KBM-7 (cell line): ENCODE measurements around the gene FOXO1.

Experiments
- DNase-seq: peaks from one replicate; pipeline ENCODE4 v3.0.0-alpha.2; 2015
- in situ Hi-C: fragments of 300-500 bp; cut with MboI; formaldehyde crosslinking; loops from 2 replicates; pipeline ENCODE4 v1.14.3; 2020; ENCODE audit warnings: low sequenced_read_pairs, low pct_unique_long_range_greater_than_20kb, mixed read lengths

Gene FOXO1

DNA sequence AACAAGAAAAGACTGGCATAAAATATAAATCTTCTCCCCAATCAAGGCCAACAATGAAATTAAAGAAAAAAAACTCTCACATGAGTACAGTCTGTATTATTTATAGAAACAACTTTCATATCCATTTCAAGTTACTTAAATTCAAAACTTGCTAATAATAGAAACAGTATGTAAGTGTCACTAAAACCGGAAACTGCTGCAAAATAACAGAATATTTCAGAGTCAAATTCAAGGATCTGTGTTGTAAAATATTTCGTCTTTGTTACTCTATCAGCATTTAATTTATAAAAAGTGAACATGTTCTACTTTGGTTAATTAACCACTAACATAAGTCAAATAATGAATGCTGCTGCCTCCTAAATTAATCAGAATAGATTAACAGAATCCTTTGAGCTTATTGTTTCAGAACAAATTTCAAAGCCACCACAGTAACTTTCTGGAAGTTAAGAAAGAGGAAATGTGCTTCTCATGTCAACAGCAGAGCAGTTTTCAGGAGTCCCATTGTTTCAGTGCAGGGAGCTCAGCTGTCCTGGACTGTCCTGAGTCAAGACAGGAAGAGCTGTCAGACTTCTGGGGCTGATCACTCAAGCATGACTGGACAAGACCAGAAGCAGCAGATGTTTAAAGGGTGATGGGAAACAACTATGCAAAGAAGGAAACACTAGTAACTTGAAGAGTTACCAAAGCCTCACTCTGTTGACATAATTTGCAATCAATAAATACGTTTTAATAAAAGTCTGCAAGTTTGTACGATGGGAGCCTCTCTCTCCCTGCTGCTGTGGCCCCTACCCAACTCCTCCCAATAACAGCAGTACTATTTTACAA, 76.9 kb downstream of the FOXO1 start:
- in situ Hi-C loops: no loop called here
- peak; percentile 92 for DNase-seq

DNA sequence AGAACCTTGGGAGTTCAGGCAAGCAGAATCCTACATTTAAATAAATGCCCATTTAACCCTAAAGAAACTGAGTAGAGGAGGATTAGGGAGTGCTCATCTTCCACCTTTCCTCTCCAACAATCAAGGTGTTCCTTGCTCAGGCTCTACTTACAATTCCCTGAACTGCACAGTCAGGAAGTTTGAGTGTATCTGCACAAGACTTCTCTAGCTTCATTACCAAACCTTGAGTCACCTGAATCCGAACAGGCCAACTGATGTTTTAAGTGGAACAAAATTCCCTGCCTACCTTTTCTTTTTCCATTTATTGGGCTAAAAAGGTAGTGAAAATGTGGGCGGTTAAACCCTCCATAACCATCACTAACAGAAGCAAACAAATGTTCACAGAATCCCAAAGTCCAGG, 78.3 kb downstream of the FOXO1 start:
- in situ Hi-C loops: no loop called here
- no peak for DNase-seq

DNA sequence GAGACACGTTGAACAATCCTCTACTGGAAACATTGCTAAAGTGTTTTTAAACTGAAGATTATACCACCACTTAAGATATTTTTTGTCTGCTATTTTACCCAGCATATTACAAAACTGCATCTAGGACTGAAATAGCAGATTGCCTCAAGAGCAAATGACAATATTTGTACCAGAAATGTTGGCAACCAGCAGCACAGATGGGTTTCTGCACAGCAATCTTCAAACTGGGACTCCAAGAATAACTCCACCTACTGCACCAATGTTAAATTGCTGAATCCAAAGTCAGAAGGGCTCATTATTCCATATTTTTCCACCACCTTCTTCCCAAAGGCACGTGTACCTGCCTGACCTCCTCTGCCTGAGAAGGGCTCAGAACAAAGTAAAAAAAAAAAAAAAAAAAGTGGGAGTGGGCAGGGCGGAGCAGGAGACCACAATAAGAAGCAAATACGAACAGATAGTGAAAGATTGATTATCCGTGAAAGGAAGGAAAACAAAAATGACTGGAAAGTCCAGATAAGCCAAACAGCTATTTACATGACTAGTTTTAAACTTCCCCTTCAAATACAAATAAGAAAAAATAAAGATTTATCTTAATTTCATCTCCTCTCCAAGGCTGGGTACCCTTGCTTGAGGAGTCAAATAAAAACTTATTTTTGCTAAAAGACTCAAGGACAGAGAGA, 79.4 kb downstream of the FOXO1 start:
- in situ Hi-C loops: no loop called here
- no peak for DNase-seq

DNA sequence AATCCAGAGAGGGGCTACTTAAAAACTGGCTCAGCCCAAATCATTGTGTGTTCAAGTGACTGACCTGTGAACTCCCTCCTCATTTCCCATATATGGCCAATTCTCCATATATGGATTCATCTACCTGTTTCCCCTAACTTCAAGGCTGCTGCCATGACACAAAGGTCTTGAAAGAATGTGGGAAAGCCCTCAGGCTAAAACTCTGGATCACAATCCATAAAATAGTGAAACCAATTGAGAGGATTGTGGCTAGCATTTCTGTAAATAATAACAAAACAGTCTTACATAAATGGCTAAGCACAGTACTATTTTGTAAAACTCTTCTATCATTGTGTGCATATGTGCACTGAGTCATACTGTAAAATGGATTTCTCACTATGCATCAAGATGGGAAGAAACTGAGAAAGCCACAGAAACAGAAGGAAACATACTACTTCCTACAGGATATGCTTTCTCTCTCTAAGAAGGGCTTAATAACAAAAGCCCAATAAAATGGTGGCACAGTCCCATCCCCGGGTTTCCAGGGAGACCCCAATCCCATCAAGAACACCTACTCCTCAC, 80.5 kb downstream of the FOXO1 start:
- no peak for DNase-seq
- in situ Hi-C loops: no loop called here

DNA sequence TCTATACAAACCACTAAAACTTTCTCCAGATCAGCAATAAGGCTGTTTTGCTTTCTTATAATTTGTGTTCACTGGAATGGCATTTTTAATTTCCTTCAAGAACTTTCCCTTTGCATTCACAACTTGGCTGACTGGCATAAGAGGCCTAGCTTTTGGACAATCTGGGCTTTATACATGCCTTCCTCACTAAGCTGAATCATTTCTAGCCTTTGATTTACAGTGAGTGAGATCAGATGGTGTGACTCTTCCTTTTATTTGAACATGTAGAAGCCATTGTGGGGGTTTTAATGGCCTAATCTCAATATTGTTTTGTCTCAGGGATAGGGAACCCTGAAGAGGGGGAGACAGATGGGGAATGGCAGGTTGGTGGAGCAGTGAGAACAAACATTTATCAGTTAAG, 82.7 kb downstream of the FOXO1 start:
- in situ Hi-C loops: no loop called here
- DNase-seq: no peak

DNA sequence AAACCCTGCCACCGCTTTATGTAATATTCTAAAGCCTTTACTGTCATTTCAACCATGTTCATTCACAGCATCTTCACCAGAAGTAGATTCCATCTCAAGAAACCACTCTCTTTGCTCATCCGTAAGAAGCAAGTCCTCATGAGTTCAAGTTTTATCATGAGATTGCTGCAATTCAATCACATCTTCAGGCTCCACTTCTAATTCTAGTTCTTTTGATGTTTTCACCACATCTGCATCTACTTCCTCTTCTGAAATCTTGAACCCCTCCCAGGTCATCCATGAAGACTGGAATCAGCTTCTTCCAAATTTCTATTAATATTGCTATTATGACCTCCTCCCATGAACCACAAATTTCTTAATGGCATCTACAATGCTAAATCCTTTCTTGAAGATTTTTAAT, 83.9 kb downstream of the FOXO1 start:
- in situ Hi-C loops: no loop called here
- no peak for DNase-seq

DNA sequence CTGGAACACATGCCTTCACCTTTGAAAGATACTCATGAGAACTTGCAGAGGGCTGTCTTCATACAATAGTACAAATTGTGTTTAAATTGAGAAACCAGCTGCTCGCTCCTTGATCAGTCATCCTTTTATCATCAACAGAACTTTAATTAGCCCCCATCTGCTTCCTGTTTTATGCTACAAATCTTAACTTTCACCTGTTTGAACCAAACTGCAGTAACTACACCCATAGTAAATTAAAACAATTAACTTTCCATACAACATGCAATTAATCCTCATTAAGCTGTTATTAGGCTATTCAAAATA, 85.2 kb downstream of the FOXO1 start:
- no peak for DNase-seq
- in situ Hi-C loops: no loop called here

DNA sequence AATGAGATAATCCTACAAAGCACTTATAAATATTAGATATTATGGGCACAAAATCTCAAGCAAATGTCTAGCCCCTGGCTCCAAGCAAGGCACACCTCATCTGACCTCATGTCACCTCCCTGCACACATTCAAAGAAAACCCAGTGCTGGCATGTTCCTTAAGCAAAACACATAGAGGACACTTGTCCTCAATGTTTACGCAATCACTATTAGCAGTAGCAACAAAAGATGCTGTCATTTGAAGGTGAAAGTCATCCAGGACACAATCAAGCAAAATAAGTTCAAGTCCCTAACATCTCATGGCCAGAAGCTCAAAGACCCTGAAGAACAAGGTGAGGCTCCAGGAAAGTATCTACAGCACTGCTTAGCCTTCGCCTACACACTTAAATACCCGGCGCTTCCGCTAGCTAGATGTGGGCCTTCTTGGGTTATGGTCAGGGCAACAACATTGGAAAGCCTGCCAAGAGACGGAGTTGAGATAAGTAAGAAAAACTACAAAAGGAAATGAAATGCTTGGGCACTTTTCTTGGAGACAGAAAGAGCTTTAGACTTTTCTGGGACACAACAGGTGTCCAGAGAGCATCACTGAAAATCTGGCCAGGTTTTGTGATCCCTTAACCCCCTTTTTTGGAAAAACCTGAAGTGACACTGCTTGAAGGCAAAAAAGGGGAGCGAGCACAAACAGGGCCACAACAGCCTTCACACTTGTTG, 85.7 kb downstream of the FOXO1 start:
- DNase-seq: no peak
- in situ Hi-C loops: no loop called here

DNA sequence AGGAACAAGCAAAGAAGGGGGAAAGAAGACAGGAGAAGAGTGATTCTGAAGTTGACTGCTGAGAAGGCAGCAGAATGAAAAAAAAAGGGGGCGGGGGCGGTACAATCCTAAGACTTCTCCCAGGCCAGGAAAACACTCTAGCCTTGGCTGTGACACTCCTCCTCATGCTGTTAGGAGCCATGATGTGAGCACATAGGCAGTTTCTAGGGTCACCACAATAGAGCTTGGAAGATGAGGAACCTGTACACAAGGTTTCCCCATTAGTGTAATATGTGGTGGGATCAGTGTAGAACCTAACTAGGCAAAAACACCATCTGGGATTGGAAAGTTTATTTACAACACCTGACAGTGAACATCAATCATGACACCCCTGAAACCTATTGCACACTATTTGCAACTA, 86.9 kb downstream of the FOXO1 start:
- in situ Hi-C loops: no loop called here
- no peak for DNase-seq

DNA sequence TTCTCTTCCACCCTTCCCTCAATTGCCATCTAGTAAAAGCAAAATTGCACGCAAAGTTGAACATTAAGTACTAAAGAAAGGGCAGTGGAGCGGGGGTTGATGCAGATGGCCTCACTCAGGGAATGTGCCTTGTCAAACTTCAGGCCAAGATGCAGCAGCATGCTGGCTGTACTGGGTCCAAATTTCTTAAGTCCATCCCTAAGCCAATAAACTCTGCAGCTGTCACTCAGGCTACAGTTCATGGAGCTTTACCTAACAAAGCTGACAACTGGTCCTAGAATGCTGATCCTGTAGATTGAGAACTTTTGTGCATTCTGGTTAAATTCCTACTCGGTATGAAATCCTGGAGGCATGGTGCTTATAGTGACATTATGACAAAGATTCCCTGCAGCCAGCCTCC, 88.4 kb downstream of the FOXO1 start:
- in situ Hi-C loops: no loop called here
- no peak for DNase-seq

DNA sequence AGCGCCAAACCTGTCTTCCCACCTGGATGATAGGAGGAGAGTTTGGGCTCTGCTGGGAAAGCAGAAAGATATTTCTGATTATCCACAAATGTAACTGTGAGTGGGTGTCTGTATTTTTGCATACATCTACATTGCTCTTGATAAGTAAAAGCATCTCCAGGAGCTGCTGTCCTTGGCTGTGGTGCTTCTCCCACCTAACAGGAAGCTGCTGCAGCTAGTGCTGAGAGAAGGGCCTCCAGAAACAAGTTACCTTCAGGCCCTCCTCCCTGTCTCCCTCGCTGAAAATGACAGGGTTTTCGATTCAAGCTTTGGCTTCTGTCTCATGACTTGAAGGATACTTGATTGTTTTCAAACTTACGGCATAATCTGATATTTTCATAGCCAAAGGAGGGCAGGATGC, 90.1 kb downstream of the FOXO1 start:
- no peak for DNase-seq
- in situ Hi-C loops: no loop called here

DNA sequence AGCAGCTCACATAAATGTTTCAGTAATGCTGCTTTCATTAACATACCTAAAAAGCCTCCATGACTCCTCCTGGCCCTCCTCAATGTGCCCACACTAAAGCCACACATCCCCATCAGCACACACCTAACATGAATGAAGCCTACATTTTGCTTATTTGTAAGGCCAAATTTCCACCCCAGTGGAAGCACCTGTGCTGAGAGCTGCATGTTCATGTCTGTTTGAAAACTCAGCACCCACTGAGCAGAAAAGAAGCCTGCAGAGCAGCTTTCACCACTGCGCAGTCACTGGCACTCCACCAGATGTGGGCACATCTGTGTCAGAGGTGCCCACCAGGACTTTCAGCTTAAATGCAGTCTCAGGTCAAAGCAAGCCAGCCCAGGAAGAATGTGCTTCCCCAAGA, 93.5 kb downstream of the FOXO1 start:
- in situ Hi-C loops: no loop called here
- no peak for DNase-seq

DNA sequence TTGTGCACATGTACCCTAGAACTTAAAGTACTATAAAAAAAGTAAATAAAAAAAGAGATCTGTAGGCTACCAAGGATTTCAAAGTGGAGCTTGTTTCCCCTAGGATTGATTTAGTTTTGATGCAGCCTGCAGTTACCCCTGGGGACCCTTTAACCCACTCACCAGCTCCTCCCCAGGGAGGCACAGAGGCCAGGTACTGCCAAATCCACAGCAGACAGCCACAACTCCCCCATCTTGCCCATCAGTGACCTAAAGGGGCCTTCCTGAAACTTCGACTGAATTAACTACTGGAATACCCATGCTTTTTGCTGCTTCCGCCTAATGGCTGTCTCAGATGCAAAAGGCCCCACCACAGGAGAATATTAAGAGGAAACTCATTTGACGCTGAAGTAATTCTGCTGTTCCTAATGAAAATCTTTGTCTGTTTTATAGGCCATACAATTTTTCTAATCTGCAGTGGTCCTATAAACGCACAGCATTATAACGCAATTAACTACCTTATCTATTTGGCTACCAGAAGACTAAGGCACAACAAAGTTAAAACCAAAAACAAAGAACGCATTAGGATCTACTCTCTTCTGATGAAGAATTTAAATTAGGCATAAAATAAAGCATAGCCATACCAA, 95.0 kb downstream of the FOXO1 start:
- in situ Hi-C loops: no loop called here
- no peak for DNase-seq

DNA sequence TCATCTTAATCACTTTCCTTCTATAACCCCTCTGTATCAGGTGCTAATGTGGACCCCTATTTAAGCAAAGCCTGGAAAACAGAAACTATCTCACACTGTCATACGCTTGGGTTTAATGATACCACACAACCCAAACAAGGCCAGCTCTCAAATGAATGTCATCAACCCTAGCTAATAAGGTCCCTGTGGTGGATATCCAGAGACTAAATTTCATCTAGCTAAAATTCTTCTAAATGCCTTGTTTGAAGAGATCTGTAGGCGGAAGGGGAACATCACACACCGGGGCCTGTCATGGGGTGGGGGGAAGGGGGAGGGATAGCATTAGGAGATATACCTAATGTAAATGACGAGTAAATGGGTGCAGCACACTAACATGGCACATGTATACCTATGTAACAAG, 95.5 kb downstream of the FOXO1 start:
- DNase-seq: no peak
- in situ Hi-C loops: no loop called here

DNA sequence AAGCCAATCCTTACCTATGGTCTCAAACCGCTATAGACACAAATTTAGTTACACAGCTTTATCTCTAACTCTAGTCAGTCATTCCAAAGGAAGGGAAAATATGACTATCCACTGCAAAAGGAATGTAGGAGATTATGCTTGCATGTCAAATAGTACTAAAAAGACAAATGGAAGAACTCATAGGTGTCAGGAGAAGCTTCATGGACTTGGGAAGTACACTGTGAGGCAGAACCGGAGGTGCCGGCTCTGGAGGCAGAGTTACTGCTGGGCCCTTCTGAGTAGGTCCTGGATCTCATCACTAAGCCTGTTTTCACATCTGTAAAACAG, 97.5 kb downstream of the FOXO1 start:
- in situ Hi-C loops: no loop called here

DNA sequence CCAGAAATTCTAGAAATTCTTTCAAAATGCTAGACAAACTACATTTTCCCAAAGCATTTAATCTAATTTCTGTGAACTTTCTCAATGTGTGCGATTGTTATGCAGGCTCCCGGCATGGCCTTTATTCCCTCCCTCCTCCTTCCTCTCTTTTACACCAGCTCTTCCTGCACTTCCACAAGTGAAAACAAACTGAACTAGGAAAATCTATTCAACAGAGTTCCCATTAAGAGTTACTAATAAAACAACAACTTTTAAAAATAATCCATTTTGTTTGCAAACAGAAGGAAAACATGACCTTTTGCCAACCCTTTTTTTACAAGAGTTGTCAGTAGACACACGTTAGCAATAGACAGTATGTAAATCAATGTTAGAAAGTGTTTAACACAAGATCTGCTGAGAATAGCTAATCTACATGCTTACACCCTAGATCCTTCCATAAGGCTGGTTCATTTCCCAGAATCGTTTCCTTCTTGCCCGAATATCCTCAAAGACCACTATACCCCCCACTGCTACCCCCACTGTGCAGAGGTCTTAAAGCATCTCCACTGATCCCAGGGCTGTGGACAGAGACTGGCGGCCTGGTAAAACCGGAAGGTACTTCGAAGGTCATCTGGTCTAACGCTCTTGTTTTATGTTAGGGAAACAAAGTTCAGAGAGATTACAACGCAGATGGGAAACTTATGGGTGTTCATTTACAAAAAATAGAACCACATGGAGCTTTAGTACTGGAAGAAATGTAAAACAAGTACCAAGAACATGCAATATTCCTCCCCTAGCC, 98.0 kb downstream of the FOXO1 start:
- DNase-seq: no peak
- in situ Hi-C loops: no loop called here

More for the DNA sequence above, 97.5 kb downstream of the FOXO1 start:
- no peak for DNase-seq

DNA sequence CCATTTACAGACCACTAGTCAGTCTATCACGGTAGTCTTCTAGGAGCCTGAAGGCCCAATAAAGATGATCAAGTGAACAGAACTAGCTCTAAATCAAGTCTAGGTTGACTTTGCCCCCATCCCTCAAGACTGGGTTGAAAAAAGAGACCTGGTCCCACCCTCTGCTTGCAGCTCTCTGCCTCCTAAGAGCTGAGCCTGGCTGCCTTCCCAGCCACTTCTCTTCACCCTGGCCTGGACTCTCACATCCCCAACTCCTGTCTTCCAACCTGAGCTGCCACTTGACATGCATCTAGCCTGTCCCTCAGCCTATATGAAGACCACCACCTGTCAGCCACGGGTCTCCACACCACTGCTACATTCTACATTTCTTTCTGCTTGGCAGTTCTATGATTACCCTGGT, 99.6 kb downstream of the FOXO1 start:
- DNase-seq: no peak
- in situ Hi-C loops: no loop called here

DNA sequence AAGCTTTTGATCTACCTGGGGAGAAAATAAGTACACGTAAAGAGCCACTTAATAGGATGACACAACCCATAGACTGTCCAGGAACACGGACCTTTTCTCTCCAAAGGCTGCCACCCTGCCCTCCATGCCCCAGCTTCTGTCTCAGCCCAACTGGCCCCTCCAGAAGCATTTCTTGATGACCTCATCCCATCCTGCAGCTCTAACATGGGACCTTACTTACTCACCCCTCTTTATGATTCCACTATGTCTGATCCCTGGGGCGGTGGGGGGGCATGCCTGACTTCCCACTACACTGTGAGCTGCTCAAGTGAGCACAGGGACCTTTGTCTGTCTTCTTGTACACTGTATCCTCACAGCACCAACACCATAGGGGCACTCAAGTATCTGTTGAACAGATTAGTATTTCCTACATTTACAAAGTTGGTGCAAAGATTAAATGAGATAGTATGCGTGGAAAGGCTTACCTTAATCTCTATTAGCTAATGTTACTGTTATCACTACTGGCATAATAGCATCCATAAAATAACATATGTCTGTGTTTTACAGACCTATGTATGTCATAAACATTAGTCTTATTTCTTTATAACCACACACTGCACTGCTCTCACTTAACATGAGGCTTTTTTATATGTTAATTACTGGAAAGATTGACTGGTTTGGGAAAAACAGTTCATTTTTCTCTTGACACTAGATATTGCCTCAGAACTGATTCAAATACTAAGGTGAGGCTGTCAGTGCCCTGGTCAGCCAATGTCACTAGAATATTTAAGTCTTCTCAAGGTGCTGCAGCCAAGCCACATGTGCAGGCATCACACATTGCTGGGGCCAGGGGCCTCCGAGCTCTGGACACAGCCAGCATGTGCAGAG, 100.9 kb downstream of the FOXO1 start:
- in situ Hi-C loops: no loop called here
- DNase-seq: no peak
